HUES6 (cell line): Measurements from ENCODE around the gene OR6C3.

Source experiments
- H3K27ac ChIP-seq: 2 replicates; pipeline ENCODE4 v1.7.0; 2013; ENCODE audit warnings: low read depth, mild to moderate bottlenecking, low read length, inconsistent platforms
- H3K27me3 ChIP-seq: 2 replicates; pipeline ENCODE4 v1.6.1; 2013; ENCODE audit warnings: low read length; ENCODE audit not compliant: control insufficient read depth, insufficient read depth
- H3K36me3 ChIP-seq: 2 replicates; pipeline ENCODE4 v1.6.1; 2013; ENCODE audit warnings: low read length; ENCODE audit not compliant: control insufficient read depth, insufficient read depth
- H3K4me1 ChIP-seq: 2 replicates; pipeline ENCODE4 v1.6.1; 2013; ENCODE audit warnings: low read length; ENCODE audit not compliant: control insufficient read depth, insufficient read depth
- H3K4me3 ChIP-seq: 2 replicates; pipeline ENCODE4 v1.5.1; 2013; ENCODE audit warnings: low read depth, low read length
- H3K9ac ChIP-seq: one replicate; pipeline ENCODE4 v1.6.1; 2013; ENCODE audit warnings: mild to moderate bottlenecking, low read length
- H3K9me3 ChIP-seq: 2 replicates; pipeline ENCODE4 v1.6.1; 2013; ENCODE audit warnings: low read depth, low read length; ENCODE audit not compliant: control insufficient read depth, insufficient read depth

The OR6C3 gene

GRCh38 chr12:55372521-55372920 is 42.0 kb downstream of the OR6C3 start:
- Histone ChIP-seq H3K9ac (no peak overlapping the region), H3K36me3 (no peaks in the 10 kb centered on the region), H3K4me3 (no peak overlapping the region), H3K27me3 (no peaks in the 10 kb centered on the region), H3K27ac (no peak overlapping the region), H3K4me1 (no peaks in the 10 kb centered on the region), H3K9me3 (no peaks in the 10 kb centered on the region)
